NCI-H1694 treated with DMSO at 0.1 percent for 48 hours (cell line): ENCODE data around the gene ISOC2.
"Not testable (repeated sequence)": the region's sequence is repeated elsewhere in the genome, so short reads cannot be mapped to it uniquely, and the experiment has no call there.

Source experiments
- DNase-seq: peaks from one replicate; lab custom pipeline; 2025; lab: John Stamatoyannopoulos, UW

The ISOC2 gene

DNA sequence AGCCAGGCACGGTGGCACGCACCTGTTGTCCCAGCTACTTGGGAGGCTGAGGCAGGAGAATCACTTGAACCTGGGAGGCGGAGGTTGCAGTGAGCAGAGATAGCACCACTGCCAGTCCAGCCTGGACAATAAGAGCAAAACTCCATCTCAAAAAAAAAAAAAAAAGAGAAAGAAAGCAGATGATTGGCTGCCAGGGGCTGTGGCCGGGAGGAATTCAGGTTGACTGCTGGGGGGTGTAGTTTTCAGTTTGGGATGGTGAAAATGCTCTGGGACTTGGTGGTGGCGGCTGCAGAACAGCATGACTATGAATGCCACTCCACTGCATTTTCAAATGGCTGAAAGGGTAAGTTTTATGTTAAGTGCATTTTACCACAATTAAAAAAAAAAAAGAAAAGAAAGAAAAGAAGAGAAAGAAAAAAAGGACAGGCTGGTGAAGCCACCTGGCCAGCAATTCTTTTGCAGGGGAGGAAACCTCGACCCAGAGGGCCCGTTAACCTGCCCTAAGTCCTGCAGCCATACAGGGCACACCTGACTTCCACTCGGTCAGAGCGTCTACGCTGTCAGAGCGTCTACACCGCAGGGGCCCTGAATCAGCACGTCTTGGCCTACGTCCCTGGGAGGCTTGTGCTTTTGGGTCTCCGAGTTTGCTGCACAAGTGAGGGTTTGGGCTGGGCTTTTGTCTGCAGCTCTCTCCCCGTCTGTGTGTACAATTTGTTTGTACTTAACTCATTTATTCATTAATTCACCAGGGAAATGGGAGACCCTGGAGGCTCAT is 3.6 kb downstream of the ISOC2 start:
- no peak for DNase-seq

- DNase-seq, result no peak
These were observed 5.1 kb downstream of the ISOC2 start for GRCh38 chr19:55456347-55456746.

GRCh38 chr19:55455576-55456235 is 5.7 kb downstream of the ISOC2 start:
- DNase-seq, result no peak

- DNase-seq, result peak; percentile 40
These were observed 6.6 kb downstream of the ISOC2 start for GRCh38 chr19:55454787-55455243.

DNA sequence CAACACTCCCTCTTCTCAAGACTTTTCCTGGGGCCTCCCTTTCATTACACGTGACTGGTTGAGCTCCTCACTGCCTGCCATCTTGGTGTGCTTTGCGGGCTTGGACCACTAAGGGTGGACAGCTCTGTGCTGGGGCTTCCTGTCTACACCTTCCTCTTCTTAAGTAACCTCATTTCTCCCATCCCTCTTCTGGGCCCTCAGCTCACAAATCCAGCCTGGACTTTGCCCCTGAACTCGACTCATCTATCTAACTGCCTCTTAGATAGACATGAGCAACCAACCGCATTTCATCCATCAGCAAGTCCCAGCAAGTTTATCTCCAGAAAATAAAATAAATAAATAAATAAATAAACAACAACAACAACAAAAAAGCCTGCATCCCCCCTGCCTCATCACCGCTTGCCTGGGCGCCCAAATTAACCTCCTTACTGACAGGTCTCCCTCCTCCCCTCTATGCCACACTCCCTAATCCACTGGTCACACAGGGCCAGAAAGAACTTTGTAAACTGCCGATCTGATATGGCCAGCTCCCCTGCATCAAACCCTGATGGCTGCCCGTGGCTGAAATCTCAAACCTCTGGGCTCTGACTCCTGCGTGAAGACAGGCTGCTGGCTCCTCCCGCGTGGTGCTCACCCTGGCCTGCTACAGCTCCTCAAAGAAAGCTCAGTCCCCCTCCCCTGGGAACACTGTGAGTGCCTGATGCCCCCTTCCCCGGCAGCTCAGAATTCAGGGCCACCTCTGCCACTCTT is 7.8 kb downstream of the ISOC2 start:
- no peak for DNase-seq

- DNase-seq, result peak; percentile 85
These were observed 8.6 kb downstream of the ISOC2 start for GRCh38 chr19:55452749-55453346.

- DNase-seq, result no peak
These were observed 9.3 kb downstream of the ISOC2 start for GRCh38 chr19:55451965-55452748.

- DNase-seq, result no peak
These were observed 10.1 kb downstream of the ISOC2 start for GRCh38 chr19:55451163-55451964.

GRCh38 chr19:55449469-55449868 is 12.0 kb downstream of the ISOC2 start:
- DNase-seq, result no peak

DNA sequence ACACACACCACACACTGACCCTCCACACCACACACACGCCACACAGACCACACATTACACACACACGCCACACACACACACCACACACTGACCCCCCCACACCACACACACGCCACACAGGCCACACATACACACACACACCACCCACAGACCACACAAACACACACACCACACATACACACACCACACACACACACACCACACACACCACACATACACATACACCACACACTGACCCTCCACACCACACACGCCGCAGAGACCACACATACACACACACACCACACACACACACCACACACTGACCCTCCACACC is 13.3 kb downstream of the ISOC2 start:
- DNase-seq, result not testable (repeated sequence)

DNA sequence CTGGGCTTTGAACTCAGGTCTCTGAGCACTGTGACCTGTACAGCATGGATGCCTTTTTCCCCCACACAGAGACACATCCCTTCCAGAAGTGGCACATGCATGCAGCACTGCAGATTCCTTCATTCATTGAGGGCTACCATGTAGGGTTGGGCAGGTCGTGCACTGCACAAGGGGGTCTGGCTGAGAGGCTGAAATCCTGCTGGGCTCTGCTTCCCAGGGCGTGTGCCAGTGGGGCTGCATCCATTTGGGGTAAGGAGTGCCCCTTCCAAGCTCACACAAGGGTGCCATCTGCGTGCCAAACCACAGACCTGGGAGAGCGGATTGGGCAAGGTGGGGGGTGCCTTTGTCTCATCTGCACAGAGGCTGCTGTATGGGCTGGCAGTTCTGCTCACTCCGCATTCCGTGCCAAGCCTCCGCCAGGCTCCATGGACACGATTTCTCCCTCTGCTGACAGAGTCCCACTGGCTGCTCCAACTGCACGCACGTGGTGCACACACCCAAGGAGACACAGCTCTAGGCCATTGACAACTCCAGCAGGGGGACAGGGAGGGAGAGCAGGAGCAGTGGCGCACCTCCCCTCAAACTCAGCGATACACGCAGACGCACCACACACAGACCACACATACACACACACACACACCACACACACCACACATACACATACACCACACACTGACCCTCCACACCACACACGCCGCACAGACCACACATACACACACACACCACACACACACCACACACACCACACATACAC is 13.8 kb downstream of the ISOC2 start:
- peak; percentile 31 for DNase-seq

- DNase-seq, result no peak
These were observed 15.4 kb downstream of the ISOC2 start for GRCh38 chr19:55446060-55446459.

GRCh38 chr19:55444646-55445045 is 16.8 kb downstream of the ISOC2 start:
- DNase-seq, result no peak

DNA sequence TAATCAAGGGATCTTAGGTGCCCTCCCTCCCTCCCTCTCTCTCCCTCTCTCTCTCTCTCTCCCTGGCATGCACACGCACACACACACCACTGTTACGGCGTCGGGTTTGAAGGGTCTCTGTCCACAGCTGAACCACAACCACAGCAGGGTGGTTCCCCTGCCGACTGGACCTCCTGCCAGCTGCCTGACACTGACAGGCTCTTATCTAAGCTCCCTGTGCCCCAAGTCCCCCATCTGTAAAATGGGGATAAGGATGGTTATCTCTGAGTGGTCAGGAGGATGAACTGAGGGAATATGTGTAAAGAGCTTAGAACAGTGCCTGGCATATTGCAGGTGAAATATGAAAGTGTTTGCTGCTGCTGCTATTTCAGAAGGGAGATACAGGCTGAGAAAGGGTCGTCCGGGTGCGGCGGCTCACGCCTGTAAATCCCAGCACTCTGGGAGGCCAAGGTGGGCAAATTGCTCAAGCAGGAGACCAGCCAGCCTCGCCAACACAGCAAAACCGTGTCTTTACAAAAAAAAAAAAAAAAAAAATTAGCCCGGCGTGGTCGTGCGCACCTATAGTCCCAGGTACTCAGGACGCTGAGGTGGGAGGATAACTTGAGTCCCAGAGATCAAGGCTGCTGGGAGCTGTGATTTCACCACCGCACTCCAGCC is 17.5 kb downstream of the ISOC2 start:
- no peak for DNase-seq

GRCh38 chr19:55443045-55443823 is 18.2 kb downstream of the ISOC2 start, which contains the start of gene SHISA7:
SHISA7 (minus strand) TSS chr19:55443300; CDS start chr19:55442863, 437 bp downstream.
- peak; percentile 19 for DNase-seq

GRCh38 chr19:55442372-55442961 is 19.0 kb downstream of the ISOC2 start:
- DNase-seq, result no peak

GRCh38 chr19:55441692-55442321 is 19.6 kb downstream of the ISOC2 start:
- DNase-seq, result no peak

- DNase-seq, result no peak
These were observed 20.1 kb downstream of the ISOC2 start for GRCh38 chr19:55441319-55441691.
